Left ventricle myocardium inferior (tissue), 1 donor: ENCODE results near the gene CCND1. TPM values are rescaled to one million over a fixed set of nuclear protein-coding genes. Genes with fewer than 3 reads are reported as not detected.

ENCODE experiments used
- DNase-seq: peaks from one replicate; pipeline ENCODE4 v3.0.0-alpha.2; 2020
- H3K27ac ChIP-seq: fragments of 200-600 bp; replicated peaks from 2 replicates; pipeline ENCODE4 v1.8.0; 2021
- H3K27me3 ChIP-seq: fragments of 200-600 bp; 2 replicates; pipeline ENCODE4 v1.8.0; 2021; ENCODE audit warnings: low read depth
- H3K36me3 ChIP-seq: fragments of 200-600 bp; 2 replicates; pipeline ENCODE4 v1.8.0; 2021
- H3K4me1 ChIP-seq: fragments of 200-600 bp; 2 replicates; pipeline ENCODE4 v1.8.0; 2021
- H3K4me3 ChIP-seq: fragments of 200-600 bp; 2 replicates; pipeline ENCODE4 v1.8.0; 2021; ENCODE audit warnings: mild to moderate bottlenecking, moderate library complexity
- H3K9me3 ChIP-seq: fragments of 200-600 bp; replicated peaks from 2 replicates; pipeline ENCODE4 v1.8.0; 2021
- intact Hi-C: fragments of 100-400 bp; cut with micrococcal nuclease; formaldehyde crosslinking; loops from one replicate; pipeline ENCODE4 v1.11.0; 2022
- total RNA-seq: library from RNA; stranded (reverse); fragmentation: NEBNext Ultra II Directional; extraction: Animal tissue kit (Norgen Biotek cat#: 25700); gene quantifications from one replicate; pipeline ENCODE4 v1.2.1, GENCODE V29; 2021
- TF ChIP-seq, protein P1 (sequence below): fragments of 200-600 bp; IDR thresholded peaks from 2 replicates; pipeline ENCODE4 v1.8.0; 2021; ENCODE audit warnings: antibody characterized with exemption, mild to moderate bottlenecking, borderline replicate concordance
- donor health status: DM: no; HTN: yes; CAD: no; lungs with severe emphysema.

The CCND1 gene
- total RNA-seq, 1 donor from 2014 or later = 160 TPM

- TF ChIP-seq, protein P1, sequence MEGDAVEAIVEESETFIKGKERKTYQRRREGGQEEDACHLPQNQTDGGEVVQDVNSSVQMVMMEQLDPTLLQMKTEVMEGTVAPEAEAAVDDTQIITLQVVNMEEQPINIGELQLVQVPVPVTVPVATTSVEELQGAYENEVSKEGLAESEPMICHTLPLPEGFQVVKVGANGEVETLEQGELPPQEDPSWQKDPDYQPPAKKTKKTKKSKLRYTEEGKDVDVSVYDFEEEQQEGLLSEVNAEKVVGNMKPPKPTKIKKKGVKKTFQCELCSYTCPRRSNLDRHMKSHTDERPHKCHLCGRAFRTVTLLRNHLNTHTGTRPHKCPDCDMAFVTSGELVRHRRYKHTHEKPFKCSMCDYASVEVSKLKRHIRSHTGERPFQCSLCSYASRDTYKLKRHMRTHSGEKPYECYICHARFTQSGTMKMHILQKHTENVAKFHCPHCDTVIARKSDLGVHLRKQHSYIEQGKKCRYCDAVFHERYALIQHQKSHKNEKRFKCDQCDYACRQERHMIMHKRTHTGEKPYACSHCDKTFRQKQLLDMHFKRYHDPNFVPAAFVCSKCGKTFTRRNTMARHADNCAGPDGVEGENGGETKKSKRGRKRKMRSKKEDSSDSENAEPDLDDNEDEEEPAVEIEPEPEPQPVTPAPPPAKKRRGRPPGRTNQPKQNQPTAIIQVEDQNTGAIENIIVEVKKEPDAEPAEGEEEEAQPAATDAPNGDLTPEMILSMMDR = no peak
- H3K4me1 ChIP-seq = peaks cover 82% of the 10 kb centered on the region
- no peak for DNase-seq
- H3K27me3 ChIP-seq = no peaks in the 10 kb centered on the region
- H3K4me3 ChIP-seq = no peak overlapping the region
- intact Hi-C loops = loop anchor here (5.0 kb wide), 1 partner anchor 547 kb away; no protein-coding TSS in a partner anchor
- H3K27ac ChIP-seq = peak overlapping the region; percentile 99
- no peaks in the 10 kb centered on the region for H3K9me3 ChIP-seq
- peaks cover 77% of the 10 kb centered on the region for H3K36me3 ChIP-seq
Measured at GRCh38 chr11:69648679-69649575, 8.0 kb downstream of the CCND1 start.

GRCh38 chr11:69649576-69649900 lies 8.6 kb downstream of the CCND1 start:
- Histone ChIP-seq H3K27me3 (no peaks in the 10 kb centered on the region), H3K27ac (no peak overlapping the region), H3K4me1 (peaks cover 76% of the 10 kb centered on the region), H3K36me3 (peaks cover 80% of the 10 kb centered on the region), H3K9me3 (no peaks in the 10 kb centered on the region), H3K4me3 (no peak overlapping the region)
- DNase-seq = no peak
- intact Hi-C loops = loop anchor here (5.0 kb wide), 1 partner anchor 547 kb away; no protein-coding TSS in a partner anchor
- TF ChIP-seq, protein P1 = no peak

DNA sequence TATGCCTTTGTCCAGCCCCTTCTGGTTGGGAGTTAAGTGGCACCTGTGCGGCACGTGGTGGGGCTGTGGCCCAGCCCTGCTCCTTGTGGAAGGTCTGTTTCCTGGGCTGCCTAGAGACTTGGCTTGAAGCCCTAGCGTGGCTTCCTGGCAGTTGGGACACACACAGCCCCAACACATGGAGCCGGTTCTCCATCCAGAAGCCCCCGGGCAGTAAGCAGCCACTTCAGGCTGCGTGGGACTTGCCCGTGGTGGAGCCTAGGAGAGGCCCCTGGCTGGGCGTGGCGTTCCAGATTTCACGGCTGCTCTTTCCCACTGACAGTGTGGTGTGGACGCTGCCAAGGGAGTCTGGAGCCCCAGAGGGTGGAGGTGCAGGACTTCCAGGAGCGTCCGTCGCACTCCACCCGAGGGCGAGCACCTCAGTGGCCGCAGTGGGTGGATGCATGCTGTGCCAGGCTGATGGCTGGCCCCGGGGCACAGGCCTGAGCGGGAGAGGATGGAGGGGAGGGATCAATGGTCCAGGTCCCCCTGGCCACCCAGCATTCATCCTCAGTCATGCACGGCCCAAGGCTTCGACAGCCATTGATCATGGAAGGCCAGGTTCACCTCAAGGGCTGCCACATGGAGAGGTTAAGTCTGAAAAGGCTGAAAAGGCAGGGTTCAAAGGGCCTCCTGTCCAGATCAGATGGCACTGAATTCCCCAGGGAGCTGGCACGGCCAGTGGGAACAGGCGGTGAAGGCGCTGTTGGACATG lies 9.3 kb downstream of the CCND1 start:
- H3K4me3 ChIP-seq = no peak overlapping the region
- H3K9me3 ChIP-seq = no peaks in the 10 kb centered on the region
- peaks cover 68% of the 10 kb centered on the region for H3K4me1 ChIP-seq
- H3K27ac ChIP-seq = peak overlapping the region; percentile 10
- intact Hi-C loops = no loop called here
- DNase-seq = no peak
- TF ChIP-seq, protein P1 = no peak
- H3K36me3 ChIP-seq = peaks cover 74% of the 10 kb centered on the region
- H3K27me3 ChIP-seq = no peaks in the 10 kb centered on the region

GRCh38 chr11:69650832-69651344 lies 9.9 kb downstream of the CCND1 start:
- peaks cover 62% of the 10 kb centered on the region for H3K4me1 ChIP-seq
- H3K27me3 ChIP-seq = no peaks in the 10 kb centered on the region
- H3K27ac ChIP-seq = peak overlapping the region; percentile 10
- H3K36me3 ChIP-seq = peaks cover 68% of the 10 kb centered on the region
- DNase-seq = no peak
- no peaks in the 10 kb centered on the region for H3K9me3 ChIP-seq
- TF ChIP-seq, protein P1 = no peak
- no peak overlapping the region for H3K4me3 ChIP-seq
- intact Hi-C loops = no loop called here

- Histone ChIP-seq H3K9me3 (no peaks in the 10 kb centered on the region), H3K36me3 (peaks cover 68% of the 10 kb centered on the region), H3K4me1 (peaks cover 51% of the 10 kb centered on the region), H3K27ac (no peak overlapping the region), H3K4me3 (no peak overlapping the region), H3K27me3 (no peaks in the 10 kb centered on the region)
- no peak for DNase-seq
- intact Hi-C loops = no loop called here
- TF ChIP-seq, protein P1 = no peak
Measured at GRCh38 chr11:69651834-69652620, 11.1 kb downstream of the CCND1 start.
